ENCODE measurements around the gene SASH1.
A peak's percentile ranks its signal among the peaks of the same experiment; 100 is the strongest.

The SASH1 gene

GRCh38 chr6:148323344-148323743 lies 19.3 kb upstream of the SASH1 start:
- DNase-seq = no peak
- no peaks in the 10 kb centered on the region for H3K9me3 ChIP-seq
- no peaks in the 10 kb centered on the region for H3K27me3 ChIP-seq
- intact Hi-C loops (cut with DNase I; ENCODE audit: low total_unique reads) = no loop called here
- no peak overlapping the region for H3K4me3 ChIP-seq
- no peak overlapping the region for H3K27ac ChIP-seq
- no peaks in the 10 kb centered on the region for H3K36me3 ChIP-seq
- TF ChIP-seq CTCF (IDR thresholded peaks at IDR 0.05) = no peak
- H3K4me1 ChIP-seq = no peaks in the 10 kb centered on the region

- H3K27ac ChIP-seq = no peak overlapping the region
- no peak for DNase-seq
- peaks cover 0 to 3% (median 0%) of the 10 kb centered on the region in 4 donors for H3K4me1 ChIP-seq
- no peaks in the 10 kb centered on the region for H3K9me3 ChIP-seq
- H3K4me3 ChIP-seq = no peak overlapping the region
- H3K36me3 ChIP-seq = no peaks in the 10 kb centered on the region
- intact Hi-C loops (cut with DNase I; ENCODE audit: low total_unique reads) = no loop called here
- no peaks in the 10 kb centered on the region for H3K27me3 ChIP-seq
- TF ChIP-seq CTCF (IDR thresholded peaks at IDR 0.05) = no peak
These were observed 18.2 kb upstream of the SASH1 start for GRCh38 chr6:148324297-148324985.

GRCh38 chr6:148325316-148326068 lies 17.1 kb upstream of the SASH1 start:
- Histone ChIP-seq H3K27ac (no peak overlapping the region), H3K4me1 (peaks cover 0 to 13% (median 5%) of the 10 kb centered on the region in 4 donors), H3K9me3 (no peaks in the 10 kb centered on the region), H3K4me3 (no peak overlapping the region), H3K27me3 (no peaks in the 10 kb centered on the region), H3K36me3 (no peaks in the 10 kb centered on the region)
- intact Hi-C loops (cut with DNase I; ENCODE audit: low total_unique reads) = no loop called here
- no peak for DNase-seq
- no peak for TF ChIP-seq CTCF (IDR thresholded peaks at IDR 0.05)

GRCh38 chr6:148328876-148329555 lies 13.6 kb upstream of the SASH1 start:
- Histone ChIP-seq H3K36me3 (no peaks in the 10 kb centered on the region), H3K9me3 (no peaks in the 10 kb centered on the region), H3K27me3 (no peaks in the 10 kb centered on the region), H3K4me1 (peaks cover 0 to 15% (median 5%) of the 10 kb centered on the region in 4 donors), H3K4me3 (no peak overlapping the region), H3K27ac (peak overlapping the region in 1 of 2 donors; percentile 43)
- TF ChIP-seq CTCF (IDR thresholded peaks at IDR 0.05) = no peak
- intact Hi-C loops (cut with DNase I; ENCODE audit: low total_unique reads) = no loop called here
- DNase-seq = no peak

- H3K9me3 ChIP-seq = no peaks in the 10 kb centered on the region
- intact Hi-C loops (cut with DNase I; ENCODE audit: low total_unique reads) = no loop called here
- H3K36me3 ChIP-seq = no peaks in the 10 kb centered on the region
- TF ChIP-seq CTCF (IDR thresholded peaks at IDR 0.05) = no peak
- H3K27me3 ChIP-seq = no peaks in the 10 kb centered on the region
- H3K4me1 ChIP-seq = peaks cover 0 to 15% (median 5%) of the 10 kb centered on the region in 4 donors
- H3K4me3 ChIP-seq = no peak overlapping the region
- DNase-seq = no peak
- peak overlapping the region in 1 of 2 donors; percentile 43 for H3K27ac ChIP-seq
These were observed 12.8 kb upstream of the SASH1 start for GRCh38 chr6:148329596-148330381.

Data from tibial artery (tissue), 4 donors.